Measurements from ENCODE around the gene ZNF143.
A peak's percentile ranks its signal among the peaks of the same experiment; 100 is the strongest.
"Not testable (repeated sequence)": the region's sequence is repeated elsewhere in the genome, so short reads cannot be mapped to it uniquely, and the experiment has no call there.

The ZNF143 gene

DNA sequence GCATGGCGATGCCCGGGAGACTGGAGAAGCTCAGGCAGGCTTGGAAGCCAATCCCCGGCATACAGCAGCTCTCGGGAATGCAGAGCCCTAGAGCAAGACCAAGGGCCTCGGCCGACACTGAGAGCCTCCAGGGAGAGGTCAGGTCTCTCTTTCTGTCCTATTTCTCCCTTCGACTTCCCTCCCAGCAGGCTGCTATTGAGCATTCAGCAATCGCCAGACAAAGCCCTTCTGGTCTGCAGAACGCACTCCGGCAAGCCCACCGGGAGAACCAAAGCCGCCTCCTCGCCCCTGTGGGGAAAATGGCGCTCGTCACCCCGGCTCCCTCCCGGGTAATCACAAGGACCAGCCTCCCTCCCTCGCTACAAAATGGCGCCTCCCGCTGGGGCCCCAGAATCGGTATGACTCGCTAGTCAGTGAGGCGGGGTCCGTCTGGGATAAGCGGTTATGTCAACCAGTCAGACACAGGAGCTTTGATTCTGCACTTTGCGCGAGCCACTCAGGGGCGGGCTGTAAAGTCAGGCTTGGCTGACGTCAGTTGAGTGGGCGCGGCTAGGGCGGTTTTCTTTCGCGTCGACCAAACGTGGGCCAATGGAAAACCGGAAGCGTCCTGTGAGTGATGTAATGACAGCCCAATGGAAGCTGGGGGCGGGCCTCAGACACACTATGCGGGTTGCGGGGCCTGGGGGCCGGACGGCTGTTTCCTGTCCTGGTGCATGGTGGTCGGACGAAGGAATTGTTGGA is at the start of gene ZNF143:
Gene ZNF143, plus strand, starts transcription at position 691 of the 741 bp plus-strand sequence. CDS start 10,297 bp downstream, outside the sequence.
- peak; percentile 100 for DNase-seq

GRCh38 chr11:9428706-9429105 is 32.1 kb upstream of the ZNF143 start:
- no peak for DNase-seq

DNA sequence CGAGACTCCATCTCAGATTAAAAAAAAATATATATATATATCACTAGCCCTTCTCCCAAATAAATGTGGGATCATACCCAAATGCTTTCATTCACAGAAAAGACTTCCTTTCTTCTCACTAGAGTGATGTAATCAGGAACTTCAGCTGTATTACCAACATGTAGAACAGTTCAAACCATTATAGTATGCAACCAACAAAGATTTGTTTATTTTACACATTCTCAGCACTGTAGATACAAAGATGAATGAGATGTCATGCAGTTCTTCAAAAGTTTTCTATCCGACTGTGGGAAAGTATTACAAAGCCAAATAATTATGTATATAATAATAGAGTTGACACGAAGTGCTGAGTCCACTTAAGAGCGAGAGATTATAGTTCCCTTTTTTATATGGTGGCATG is 22.2 kb upstream of the ZNF143 start:
- DNase-seq = no peak

- DNase-seq = peak; percentile 13
Measured at GRCh38 chr11:9446230-9446629, 14.6 kb upstream of the ZNF143 start.

- no peak for DNase-seq
Measured at GRCh38 chr11:9448576-9449352, 12.0 kb upstream of the ZNF143 start.

DNA sequence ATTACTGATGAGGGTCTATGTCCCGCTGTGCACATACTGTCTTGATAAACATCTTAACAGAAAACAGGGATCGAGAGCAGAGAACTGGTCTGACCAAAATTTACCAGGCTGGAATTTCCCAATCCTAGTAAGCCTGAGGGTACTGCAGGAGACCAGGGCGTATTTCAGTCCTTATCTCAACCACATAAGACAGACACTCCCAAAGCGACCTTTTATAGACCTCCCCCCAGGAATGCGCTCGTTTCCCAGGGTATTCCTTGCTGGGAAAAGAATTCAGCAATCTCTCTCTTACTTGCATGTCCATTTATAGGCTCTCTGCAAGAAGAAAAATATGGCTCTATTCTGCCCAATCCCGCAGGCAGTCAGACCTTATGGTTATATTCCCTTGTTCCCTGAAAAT is 8.8 kb upstream of the ZNF143 start:
- not testable (repeated sequence) for DNase-seq

DNA sequence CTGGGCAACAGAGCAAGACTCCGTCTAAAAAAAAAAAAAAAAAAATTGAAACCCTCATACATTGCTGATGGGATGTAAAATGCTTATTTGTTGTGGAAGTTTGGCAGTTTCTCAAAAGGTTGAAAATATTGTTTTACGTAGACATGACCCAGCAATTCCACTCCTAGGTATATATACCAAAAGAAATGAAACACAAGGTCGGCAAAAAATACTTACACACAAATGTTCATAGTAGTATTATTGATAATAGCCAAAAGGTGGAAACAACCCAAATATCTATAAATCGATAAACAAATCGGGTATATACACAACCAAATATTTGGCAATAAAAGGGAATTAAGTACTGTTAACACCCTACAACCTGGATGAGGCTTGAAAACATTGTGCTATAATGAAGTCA is 5.1 kb upstream of the ZNF143 start:
- DNase-seq = no peak

DNA sequence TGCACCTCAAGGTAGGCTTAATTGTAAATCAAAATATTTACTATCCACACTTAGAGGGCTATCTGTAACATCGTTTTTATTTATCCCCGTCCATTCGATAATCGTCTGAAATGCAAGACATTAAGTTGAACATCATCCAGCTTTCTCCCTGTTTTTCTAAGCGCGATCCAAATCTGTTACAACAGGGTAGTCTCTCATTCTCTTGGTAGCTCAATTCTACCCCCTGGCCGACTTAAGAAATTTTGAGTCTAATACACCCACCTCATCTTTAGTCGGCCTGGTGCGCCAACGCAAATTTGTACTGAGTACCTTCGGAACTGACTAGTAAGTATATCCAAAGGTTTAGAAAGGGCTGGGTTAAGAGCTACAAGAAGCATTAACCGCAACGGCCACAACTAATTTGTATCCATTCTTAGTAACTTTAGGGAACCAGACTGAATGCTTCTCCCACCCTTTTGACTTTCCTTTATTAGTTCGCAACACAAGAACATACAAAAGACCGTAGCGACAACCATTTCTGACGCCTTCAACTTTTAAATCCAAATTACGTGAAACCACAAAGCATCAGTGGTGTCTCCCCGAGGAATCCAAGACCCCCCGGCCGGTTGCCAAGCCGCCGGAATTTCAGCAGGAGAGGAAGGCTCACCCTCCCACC is 1.0 kb upstream of the ZNF143 start:
- DNase-seq = peak; percentile 53

DNA sequence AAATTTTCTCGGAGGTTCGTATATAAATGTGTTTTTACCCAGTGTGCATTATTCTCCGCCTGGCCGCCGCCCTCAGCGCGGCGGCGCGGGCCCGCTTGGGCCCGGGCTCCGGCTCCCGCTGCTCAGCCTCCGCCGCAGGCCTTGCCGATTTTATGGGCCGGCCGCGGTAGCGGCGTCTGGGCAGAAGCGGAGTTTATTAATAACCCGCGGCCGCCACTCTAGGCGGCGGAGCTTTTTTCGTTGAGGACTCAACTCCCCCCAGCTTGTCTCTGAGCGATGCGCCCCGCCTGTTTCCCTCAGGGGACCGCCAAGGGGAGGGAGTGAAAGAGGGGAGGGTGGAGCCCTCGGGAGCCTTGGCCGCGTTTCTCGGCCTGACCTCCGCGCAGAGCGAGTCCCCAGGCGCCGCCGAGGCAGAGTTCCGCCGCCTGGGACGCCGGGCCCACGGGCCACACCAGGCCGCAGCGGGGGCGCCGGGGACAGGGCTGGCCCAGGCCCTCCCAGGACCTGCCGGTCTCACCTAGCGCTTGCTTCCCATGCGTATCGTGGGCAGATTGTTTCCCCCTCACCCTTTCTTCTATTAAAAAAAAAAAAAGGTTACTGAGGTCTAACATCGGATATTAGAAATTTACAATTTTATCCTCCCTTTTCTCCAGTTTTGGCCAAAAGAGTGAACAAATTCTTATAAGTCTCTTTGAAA is 399 bp downstream of the ZNF143 start:
- peak; percentile 85 for DNase-seq

GRCh38 chr11:9461760-9462134 is 935 bp downstream of the ZNF143 start:
- DNase-seq = peak; percentile 58

DNA sequence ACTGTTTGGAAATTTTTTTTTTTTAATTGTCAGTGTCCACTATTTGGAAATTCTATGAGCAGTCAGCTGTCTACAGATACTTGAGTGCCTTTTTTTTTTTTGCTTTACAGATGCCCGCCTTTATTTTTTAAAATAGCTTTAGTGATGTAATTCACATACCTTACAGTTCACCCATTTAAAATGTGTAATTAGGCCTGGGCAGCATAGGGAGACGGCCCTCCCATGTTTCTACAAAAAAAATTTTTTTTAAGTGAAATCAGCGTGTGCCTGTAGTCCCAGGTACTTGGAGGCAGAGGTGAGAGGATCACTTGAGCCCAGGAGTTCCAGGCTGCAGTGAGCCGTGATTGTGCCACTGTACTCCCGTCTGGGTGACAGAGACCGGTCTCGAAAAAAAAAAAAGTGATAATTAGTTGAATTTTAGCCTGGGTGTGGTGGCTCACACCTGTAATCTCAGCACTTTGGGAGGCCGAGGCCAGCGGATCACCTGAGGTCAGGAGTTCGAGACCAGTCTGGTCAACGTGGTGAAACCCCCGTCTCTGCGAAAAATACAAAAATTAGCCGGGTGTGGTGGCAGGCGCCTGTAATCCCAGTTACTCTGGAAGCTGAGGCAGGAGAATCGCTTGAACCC is 1.5 kb downstream of the ZNF143 start:
- DNase-seq = no peak

GRCh38 chr11:9462806-9463537 is 2.2 kb downstream of the ZNF143 start:
- peak; percentile 24 for DNase-seq

DNA sequence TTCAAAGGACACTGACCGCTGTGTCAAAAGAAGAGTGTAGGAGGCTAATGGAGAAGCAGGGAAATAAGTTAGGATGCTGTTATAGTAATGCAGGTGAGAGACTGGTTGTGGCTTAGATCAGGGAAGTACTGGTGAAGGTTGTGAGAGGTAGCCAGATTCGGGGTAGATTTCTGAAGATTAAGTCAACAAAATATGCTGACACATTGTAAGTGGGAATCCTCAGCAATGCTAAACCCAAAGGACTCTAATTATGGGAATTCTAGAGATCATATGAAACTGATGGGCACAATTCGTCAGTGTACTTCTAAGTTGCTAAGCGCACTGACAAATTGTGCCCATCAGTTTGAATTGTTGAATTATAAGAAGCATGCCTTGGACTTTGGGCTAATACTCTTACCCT is 10.0 kb downstream of the ZNF143 start:
- no peak for DNase-seq

GRCh38 chr11:9473408-9473807 is 12.6 kb downstream of the ZNF143 start:
- no peak for DNase-seq

GRCh38 chr11:9479899-9480298 is 19.1 kb downstream of the ZNF143 start:
- no peak for DNase-seq

GRCh38 chr11:9489080-9489765 is 28.4 kb downstream of the ZNF143 start:
- no peak for DNase-seq

GRCh38 chr11:9490376-9490775 is 29.6 kb downstream of the ZNF143 start:
- DNase-seq = no peak

DNA sequence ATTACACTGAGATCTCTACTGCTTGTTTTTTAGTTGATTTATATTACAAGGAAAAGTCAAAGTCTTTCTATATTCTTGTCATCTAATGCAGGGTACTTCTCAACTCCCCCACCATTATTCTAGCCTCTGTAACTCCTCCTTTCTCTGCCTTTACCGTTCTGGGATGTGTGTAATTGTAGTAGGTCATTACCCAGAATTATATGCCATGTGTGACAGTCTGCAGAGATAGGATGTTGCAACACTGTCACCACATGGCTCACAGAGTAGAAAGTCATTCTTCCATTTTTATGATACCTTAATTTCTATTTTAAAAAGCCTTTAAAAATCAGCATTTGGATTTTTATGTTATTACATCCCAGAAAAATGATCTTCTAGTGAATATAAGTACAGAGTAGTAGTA is 32.7 kb downstream of the ZNF143 start:
- no peak for DNase-seq

DNA sequence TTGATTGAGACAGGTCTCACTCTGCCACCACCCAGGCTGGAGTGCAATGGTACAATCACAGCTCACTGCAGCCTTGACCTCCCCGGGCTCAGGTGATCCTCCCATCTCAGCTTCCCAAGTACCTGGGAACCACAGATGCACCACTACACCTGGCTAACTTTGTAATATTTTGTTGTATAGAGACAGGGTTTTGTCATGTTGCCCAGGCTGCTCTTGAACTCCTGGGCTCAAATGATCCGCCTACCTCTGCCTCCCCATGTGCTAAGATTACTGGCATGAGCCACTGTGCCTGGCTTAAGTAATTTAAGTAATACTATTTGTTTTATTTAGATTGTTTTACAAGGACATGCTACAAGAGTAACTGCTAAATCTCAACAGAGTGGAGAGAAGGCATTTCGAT is 33.5 kb downstream of the ZNF143 start:
- no peak for DNase-seq

DNA sequence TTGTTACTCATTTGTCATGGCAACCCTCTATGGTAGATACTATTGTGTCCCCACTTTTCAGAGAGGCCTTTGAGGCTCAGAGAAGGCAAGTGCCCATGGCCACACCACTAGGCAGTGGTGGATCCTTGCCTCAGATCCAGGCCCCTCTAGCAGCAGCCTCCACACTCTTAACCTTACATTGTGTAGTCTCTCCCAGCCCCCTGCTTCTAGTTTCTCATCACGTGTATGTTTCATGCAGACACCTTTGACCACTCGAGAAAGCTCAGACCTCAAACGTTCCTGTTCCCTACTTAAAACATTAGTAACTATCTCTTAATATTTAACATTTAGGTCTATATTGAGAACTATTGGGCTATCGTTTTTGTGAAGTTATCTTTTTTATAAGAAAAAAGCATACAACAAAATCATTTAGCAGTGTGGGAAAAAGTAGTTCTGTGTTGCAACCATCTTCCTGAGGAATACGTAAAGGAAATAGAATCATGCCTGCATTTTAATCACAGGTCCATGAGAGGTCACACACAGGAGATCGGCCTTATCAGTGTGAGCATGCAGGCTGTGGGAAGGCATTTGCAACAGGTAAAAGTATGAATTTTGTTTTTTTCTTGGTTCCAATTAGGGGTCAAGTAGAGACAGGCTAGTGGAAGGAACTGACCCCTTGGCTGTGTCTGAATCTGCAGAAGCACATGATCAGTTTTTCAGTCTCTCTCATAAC is 35.1 kb downstream of the ZNF143 start:
- DNase-seq = no peak
